Left hindlimb (tissue), 1 donor: ENCODE results near the gene TOR1AIP1.
"Not testable (repeated sequence)": the region's sequence is repeated elsewhere in the genome, so short reads cannot be mapped to it uniquely, and the experiment has no call there.

Experiments
- DNase-seq: peaks from one replicate; pipeline ENCODE4 v3.0.0-alpha.2; 2018

Gene TOR1AIP1

DNA sequence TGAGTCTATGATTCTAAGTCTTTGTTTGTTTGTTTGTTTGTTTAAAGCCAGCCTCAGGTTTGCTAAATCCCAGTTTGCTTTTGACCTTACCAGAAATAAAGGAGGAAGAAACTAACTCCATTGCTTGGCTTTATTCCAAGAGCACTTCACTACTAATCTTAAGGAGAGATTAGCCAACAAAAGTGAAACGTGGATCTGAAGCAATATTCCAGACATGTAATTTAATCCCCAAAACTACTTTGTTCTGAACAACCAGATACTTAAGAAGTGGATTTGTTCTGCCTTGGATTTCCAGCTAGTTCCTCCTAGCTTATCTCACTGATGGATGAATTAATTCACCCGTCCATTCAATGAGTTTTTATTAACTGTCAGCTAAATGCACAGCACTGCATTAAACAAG, 56.7 kb downstream of the TOR1AIP1 start:
- DNase-seq: no peak

DNA sequence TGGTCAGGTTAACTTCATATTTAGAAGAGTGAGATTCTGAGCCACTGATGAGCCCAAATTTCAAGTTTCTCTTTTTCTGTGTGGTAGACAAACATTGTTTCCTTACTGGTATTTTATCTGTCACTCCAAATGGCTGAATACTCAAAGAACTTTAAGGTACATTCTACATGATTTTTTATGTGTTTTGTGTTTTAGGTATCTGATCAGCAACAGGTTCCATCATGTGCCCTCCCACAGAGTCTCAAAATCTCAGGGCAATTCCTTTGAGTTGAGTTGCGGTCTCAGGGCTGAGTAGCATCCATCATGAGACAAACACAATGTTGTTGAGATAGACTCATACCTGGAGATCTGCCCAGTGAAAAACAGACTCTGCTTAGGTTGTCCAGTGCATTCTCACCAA, 57.9 kb downstream of the TOR1AIP1 start:
- DNase-seq: no peak

DNA sequence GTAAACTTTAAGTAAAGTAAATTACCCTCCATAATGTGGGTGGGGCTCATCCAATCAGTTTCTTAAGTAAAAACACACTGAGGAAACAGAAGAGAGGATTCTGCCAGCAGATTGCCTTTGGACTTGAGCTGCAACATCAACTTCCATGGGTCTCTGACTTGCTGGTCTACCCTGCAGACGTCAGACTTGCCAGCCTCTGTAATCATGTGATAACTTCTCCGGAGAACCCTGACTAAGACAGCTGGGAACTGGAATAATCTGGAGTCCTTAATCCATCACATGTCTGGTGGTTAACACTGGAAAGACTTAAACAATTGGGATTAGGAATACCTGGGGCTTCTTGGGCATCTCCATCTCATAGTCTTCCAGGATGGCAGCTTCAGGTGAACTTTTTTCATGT, 59.4 kb downstream of the TOR1AIP1 start:
- no peak for DNase-seq

DNA sequence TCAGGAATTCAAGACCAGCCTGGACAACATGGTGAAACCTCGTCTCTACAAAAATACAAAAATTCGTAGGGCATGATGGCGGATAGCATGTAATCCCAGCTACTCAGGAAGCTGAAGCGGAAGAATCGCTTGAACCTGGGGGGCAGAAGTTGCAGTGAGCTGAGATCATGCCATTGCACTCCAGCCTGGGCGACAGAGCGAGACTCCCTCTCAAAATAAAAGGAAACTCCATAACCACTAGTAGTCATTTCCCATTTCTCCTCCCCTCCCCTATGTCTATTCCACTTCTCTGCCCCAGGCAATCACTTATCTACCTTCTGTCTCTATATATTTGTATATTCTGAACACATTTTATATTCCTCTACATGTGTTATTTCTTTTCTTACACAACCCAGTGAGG, 68.6 kb downstream of the TOR1AIP1 start:
- no peak for DNase-seq

DNA sequence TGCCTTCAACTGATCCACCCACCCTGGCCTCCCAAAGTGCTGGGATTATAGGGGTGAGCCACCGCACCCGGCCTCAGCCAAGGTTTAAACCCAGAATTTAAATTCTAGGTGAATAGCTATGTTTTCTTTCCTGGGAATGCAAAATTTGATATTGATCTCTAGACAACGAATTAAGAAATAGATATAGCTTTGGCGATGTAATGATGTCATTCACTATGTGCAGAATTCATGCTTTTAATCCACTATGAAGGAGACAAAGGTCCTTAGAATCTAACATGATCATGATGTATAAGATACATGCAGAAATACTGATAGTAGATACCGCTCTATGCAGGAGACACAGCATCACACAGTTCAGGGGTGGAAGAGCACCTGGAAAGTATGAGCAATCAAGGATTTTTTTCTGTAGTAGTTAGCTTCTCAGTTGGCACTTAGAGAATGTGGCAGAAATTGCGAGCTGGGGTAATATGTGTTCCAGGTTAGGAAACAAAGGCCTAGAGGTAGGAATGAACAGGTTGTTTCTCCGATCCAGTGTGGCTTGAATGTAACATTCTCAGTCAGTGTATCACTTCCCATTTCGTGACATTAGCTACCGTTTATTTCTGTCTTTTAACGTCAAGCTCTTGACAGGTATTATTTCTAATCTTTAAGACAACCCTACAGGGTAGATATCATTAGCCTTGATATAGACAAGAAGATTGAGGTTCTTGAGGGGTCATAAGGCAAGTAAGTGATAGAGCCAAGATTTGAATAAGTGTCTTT, 69.5 kb downstream of the TOR1AIP1 start:
- no peak for DNase-seq

DNA sequence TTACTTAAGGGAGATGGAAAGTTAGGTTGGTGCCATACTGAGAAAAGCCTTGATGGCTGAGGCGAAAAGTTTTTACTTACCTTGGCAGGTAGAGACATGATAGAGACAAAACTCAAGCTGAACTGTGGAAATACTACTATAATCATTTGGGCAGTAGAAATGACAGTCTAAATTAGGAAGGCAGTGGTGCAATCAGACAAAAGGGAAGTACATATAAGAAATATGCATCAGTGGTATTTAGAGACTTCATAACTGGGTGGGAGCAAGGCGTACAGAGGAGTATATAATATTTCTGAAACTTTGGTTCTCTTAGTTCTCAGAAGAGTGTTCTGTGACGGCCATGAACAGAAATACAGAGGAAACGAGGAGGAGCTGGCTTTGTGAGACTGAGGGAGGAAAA, 70.1 kb downstream of the TOR1AIP1 start:
- no peak for DNase-seq

DNA sequence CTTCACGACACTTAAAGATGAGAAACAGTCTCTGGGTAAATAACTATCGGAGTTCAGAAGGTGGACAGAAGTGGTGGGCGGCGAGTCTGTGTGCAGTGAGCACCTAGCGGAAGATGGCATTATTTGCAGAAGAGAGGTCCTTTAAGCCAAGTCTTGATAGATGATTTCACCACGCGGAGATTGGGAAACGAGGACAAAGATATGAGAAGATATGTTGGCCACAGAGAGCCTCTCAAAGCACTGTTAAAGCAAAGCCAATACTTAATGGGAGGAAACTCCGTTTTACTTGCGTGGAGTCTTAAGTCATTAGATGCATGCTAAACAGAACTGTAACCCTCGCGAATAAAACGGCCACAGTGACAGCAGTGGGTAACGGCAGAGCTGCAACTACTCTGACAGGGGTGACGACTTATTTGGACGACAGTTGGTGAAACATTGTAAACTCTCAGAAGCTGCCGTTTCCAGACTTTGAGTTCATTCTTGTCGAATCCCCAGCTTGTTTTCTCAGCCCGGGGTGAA, 71.9 kb downstream of the TOR1AIP1 start:
- no peak for DNase-seq

DNA sequence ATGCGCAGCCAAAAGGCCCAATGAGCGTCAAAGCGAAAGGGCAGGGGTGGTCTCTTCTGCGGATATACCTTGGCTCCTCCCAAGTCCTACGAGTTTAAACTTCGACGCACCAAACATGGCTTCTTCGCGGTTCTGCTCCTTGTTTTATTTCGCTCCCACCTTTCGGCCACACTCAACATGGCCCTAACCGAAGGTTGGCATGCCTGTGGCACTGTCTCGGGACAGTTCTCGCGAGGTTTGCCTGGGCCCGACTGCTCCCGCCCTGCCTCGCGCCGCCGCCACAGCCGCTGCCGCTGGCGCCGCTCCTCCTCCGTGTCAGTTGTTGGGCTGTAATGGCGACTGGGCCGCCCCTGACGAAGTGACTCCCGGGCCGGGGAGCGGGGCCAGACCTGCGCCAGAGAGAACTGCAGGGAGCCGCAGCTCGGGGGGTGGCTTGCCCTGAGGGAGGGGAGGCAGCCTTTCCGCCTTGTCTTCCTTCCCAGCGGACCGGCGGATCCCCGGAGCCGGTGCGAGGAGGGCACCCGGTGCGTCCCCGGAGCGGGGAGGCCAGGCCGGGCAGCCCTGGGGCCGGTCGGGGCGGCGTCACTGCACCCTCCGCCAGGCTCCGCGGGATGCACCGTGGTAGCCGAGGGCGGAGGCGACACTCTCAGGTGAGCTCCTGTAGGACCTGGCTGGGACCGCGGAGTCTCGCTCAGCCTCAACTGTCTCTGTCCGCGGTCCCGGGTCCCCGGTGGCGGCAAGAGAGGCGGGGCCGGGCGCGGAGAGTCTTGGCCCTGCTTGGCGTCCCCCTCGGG, 72.6 kb downstream of the TOR1AIP1 start, which contains the start of gene CEP350:
CEP350 (plus strand) TSS at position 318 of the 794 bp plus-strand sequence. CDS start 31,372 bp downstream, outside the sequence.
- peak; percentile 99 for DNase-seq

DNA sequence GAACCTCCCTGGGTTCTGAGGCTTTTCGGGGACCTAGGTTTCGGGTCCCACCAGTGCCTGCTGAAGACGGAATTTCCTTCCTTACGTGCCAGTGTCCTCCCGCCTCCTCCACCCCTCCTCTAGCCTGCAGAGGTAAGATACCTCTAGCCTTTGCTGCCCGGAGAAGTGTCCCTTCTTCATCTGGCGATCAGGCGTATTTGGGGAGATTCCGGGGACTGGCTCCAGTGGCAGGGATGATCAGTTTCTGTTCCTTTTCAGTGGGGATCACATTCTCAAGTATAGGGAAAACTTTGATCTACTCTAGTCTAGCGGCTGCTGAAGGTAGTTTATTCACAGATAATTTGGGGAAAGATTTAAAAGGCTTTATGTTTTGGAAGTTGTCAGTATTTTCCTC, 73.2 kb downstream of the TOR1AIP1 start:
- no peak for DNase-seq

DNA sequence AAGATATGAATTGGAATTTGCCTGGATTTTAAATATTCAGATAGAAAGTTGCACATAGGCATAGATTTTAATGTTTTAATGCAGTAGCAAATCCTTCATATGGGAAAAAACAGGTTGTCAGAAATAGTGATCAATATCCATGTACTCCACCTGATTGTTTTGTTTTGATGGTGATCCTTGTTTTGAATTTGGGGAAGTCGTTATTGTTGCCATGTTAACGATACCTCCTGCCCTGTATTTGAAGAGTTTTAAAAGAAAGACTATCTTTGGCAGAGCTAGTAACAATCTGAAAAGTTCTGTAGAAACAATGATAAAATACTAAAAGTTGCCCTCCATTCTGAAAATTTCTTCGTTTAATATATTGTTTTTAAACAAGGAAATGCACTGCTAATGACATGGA, 73.6 kb downstream of the TOR1AIP1 start:
- no peak for DNase-seq

DNA sequence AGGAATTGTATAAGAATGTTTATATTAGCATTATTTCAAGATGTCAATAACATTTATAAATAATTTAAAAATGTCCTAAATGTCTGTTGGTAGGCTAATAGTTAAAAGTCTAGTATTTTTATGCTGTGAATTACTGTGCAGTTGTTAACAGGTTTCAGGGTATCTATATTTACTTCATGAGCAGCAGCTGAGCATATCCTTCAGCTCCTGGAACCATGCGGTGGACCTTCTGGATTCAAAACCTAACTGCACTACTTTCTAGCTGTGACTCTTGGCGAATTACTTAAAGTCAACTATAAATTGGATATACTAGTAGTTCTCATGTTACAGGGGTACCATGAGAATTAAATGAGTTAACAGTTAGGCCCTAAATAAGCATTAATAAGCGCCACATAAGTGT, 76.3 kb downstream of the TOR1AIP1 start:
- no peak for DNase-seq

DNA sequence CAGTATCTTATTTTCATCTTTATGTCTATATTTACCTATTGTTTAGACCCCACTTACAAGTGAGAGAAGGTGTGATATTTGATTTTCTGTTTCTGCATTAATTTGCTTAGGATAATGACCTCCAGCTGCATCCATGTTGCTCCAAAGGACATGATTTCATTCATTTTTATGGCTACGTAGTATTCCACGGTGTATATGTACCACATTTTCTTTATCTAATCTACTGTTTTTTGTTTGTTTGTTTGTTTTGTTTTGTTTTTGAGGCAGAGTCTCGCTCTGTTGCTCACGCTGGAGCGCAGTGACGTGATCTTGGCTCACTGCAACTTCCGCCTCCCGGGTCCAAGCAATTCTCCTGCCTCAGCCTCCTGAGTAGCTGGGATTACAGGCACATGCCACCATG, 80.1 kb downstream of the TOR1AIP1 start:
- not testable (repeated sequence) for DNase-seq

DNA sequence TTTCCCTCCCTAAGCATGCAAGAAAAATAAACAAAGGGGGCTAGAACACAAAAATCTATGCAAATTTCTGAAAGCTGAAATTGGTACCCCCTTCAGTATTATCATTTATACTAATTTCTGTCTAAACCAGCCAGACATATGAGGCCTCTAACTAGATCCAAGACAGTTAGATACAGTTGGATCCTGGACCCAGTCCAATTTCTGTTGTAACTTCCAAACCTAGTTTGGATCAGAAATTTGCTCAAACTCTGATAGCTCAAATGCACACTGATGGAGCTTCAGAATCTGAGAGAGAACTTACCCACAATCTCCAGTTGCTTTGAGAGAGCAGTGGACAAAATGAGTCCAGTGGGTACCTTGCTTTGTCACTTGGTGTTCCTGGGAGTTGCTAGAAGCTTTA, 84.5 kb downstream of the TOR1AIP1 start:
- DNase-seq: no peak

DNA sequence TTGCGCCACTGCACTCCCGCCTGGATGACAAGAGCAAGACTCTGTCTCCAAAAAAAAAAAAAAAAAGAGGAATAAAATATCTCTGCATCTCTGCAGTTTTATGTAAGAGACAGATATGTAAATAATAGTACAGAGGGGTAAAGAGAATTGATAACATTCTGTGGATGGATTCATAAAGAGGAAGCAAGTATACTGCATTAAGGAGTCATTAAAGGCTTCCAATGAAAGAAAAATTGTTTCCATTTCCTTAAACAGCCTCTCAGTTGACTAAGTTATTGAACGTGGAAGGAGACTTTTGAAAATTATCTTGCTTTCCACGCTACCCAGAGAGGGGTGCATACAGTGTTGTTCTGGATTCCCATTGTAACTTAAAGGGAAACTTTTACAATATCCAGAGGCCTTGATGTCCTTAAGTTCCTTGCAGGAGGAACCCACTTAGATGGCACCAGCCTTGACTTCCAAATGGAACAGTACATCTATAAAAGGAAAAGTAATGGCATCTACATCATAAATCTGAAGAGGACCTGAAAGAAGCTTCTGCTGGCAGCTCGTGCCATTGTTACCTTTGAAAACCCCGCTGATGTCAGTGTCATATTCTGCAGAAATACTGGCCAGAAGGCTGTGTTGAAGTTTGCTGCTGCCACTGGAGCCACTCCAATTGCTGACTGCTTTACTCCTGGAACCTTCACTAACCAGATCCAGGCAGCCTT, 86.4 kb downstream of the TOR1AIP1 start:
- no peak for DNase-seq

DNA sequence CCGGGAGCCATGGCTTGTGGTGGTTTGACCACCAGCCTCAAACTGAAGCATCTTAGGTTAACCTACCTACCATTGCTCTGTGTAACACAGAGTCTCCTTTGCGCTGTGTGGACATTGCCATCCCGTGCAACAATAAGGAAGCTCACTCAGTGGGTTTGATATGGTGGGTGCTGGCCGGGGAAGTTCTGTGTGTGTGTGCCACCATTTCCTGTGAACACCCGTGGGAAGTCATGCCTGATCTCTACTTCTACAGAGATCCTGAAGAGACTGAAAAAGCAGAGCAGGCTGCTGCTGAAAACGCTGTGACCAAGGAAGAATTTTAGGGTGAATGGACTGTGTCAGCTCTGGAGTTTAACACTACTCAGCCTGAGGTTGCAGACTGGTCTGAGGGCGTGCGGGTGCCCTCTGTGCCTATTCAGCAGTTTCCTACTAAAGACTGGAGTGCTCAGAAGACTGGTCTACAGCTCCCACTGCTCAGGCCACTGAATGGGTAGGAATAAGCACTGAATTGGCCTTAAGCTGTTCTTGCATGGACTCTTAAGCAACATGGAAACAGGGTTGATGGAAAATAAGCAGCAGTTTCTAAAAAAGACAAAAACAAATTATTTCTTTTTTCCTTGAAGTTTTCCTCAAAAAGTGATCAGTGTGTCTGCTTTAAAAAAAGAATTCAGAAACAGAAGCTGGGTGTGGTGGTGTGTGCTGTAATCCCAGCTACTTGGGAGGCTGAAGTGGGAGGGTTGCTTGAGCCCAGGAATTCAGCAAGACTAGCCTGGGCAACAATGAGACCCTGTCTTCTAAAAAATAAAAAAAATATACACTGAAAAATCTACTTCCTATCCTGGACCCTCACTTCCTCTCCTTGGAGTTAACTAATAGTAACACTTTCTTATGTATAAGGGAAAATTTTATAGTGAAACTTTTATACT, 87.2 kb downstream of the TOR1AIP1 start:
- DNase-seq: no peak
